Prostate gland (tissue), 2 donors: ENCODE measurements around the gene GEMIN4.
"Not testable (repeated sequence)": the region's sequence is repeated elsewhere in the genome, so short reads cannot be mapped to it uniquely, and the experiment has no call there.

Source experiments
- CTCF ChIP-seq, 4 experiments: fragments of 200-600 bp in 2 of 4; fragments of 450-650 bp in 2 of 4; sonication (generic) in 2 of 4; IDR thresholded peaks; 1 replicate in 3 of 4; 2 replicates in 1 of 4; pipeline ENCODE4 v1.5.1; 2016 to 2019; ENCODE audit warnings: antibody characterized with exemption in 4 of 4, mild to moderate bottlenecking in 2 of 4, moderate library complexity in 2 of 4
- POLR2A ChIP-seq: fragments of 450-650 bp; IDR thresholded peaks from one replicate; pipeline ENCODE4 v1.6.1; 2016; ENCODE audit warnings: antibody characterized with exemption, mild to moderate bottlenecking
- POLR2AphosphoS5 ChIP-seq: sonication (generic); formaldehyde crosslinking; IDR thresholded peaks from one replicate; pipeline ENCODE4 v1.6.1; 2017; ENCODE audit warnings: antibody characterized with exemption

- TF ChIP-seq CTCF (IDR thresholded peaks at IDR 0.05); POLR2A; POLR2AphosphoS5: not testable (repeated sequence)
Measured at GRCh38 chr17:785901-786300, 33.8 kb upstream of the GEMIN4 start.
